Ureter (tissue), 1 donor: ENCODE results near the gene ERGIC1. TPM values are rescaled to one million over a fixed set of nuclear protein-coding genes. Genes with fewer than 3 reads are reported as not detected.
"Not testable (repeated sequence)": the region's sequence is repeated elsewhere in the genome, so short reads cannot be mapped to it uniquely, and the experiment has no call there.

Source experiments
- DNase-seq: peaks from one replicate; pipeline ENCODE4 v3.0.0-alpha.2; 2020; ENCODE audit warnings: low spot score
- total RNA-seq: library from RNA; stranded (reverse); gene quantifications from one replicate; pipeline ENCODE4 v1.2.4, GENCODE V29; 2023
- donor health status: DM: yes; HTN: yes; CAD: no.

ERGIC1 gene
- total RNA-seq, 1 donor from 2014 or later, result 140 TPM

DNA sequence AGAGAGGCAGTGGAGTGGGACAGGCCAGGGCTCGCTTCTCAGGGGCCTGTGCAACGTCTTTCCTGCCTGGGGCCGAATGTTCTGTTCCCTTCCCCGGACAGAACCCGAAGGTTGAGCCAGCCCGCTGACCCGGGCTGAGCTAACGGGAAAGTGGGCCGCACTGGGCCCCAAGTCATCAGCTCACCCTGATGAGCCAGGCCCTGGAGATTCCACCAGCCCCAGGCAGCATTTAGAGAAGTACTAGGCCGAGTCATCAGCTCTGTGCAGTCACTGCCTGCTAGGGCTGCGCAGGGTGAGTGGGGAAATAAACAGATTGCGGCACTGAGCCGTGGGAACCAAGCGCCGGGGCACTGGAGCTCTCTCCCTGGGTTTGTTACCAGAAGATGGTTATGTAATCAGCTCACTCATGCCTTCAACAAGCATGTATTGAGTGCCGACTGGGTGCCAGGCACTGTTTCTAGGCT is 33.9 kb upstream of the ERGIC1 start:
- no peak for DNase-seq

- no peak for DNase-seq
Observed at GRCh38 chr5:172801179-172801671, 32.8 kb upstream of the ERGIC1 start.

GRCh38 chr5:172802112-172802511 is 31.9 kb upstream of the ERGIC1 start:
- no peak for DNase-seq

GRCh38 chr5:172802567-172803176 is 31.4 kb upstream of the ERGIC1 start:
- no peak for DNase-seq

- DNase-seq, result no peak
Observed at GRCh38 chr5:172805018-172805683, 28.9 kb upstream of the ERGIC1 start.

DNA sequence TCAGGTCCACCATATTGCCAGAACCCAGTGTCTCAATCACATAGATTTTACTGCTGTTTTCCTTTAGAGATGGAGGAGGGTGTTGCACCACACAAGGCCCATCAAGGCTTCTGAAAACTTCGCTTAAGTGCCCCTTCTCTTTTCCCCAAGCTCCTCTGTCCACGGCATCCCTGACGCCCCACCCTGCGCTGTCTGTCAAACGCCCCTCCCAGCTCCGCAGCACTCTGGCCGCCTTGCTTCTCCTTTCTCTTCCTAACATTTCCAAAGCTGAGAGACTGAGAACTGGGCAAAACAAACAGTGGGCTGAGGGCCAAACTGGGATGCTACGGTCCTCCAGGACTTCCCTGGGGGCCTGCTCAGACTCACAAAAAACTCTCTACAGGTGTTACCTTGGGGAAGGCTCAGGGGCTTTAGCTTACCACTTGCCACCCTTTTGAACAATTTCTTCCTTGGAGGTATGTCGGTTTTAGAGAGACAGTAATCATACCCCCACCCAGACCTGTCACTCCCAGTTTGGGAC is 28.3 kb upstream of the ERGIC1 start:
- no peak for DNase-seq

GRCh38 chr5:172806897-172807672 is 27.0 kb upstream of the ERGIC1 start:
- peak; percentile 94 for DNase-seq

DNA sequence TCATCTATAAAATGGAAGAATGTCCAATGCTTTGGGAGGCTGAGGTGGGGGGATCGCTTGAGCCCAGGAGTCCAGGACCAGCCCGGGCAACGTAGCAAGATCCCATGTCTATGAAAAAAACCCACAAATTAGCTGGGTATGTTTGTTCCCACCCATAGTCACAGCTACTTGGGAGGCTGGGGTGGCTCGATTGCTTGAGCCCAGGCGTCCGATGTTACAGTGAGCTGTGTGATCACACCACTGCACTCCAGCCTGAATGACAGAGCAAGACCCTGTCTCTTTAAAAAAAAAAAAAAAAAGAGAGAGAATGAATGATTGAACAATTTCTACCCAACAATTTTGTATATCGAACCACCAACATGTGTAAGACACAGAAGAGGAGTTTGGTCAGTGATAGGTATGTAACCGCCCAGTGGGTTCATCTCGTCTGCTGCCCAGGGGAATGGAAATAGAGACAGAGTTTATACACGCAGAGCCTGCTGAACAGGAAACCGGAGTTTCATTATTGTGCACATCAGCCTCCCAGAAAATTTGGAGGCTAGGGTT is 26.2 kb upstream of the ERGIC1 start:
- DNase-seq, result no peak

DNA sequence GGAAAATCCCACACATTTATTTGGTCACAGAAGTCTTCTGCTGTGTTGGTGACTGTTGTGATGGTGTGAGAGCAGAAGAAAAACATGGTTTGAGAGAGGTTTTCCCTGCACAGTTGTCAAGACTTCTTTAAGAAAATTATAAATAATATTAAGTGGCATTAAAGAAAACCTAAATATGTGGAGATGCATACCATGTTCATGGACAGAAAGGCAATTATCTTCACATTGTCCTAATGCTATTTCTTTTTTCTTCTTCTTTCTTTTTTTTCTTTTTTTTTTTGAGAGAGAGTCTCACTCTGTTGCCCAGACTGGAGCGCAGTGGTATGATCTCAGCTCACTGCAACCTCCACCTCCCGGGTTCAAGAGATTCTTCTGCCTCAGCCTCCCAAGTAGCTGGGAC is 24.3 kb upstream of the ERGIC1 start:
- DNase-seq, result no peak

DNA sequence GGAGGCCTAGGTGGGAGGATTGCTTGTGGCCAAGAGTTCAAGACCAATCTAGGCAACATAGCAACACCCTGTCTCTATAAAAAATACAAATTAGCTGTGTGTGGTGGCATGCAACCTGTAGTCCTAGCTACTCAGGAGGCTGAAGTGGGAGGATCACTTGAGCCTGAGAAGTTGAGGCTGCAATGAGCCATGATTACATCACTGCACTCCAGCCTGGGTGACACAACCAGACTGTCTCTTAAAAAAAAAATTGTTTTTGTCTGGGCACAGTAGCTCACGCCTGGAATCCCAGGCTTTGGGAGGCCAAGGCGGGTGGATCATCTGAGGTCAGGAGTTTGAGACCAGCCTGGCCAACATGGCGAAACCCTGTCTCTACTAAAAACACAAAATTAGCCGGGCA is 23.1 kb upstream of the ERGIC1 start:
- not testable (repeated sequence) for DNase-seq

DNA sequence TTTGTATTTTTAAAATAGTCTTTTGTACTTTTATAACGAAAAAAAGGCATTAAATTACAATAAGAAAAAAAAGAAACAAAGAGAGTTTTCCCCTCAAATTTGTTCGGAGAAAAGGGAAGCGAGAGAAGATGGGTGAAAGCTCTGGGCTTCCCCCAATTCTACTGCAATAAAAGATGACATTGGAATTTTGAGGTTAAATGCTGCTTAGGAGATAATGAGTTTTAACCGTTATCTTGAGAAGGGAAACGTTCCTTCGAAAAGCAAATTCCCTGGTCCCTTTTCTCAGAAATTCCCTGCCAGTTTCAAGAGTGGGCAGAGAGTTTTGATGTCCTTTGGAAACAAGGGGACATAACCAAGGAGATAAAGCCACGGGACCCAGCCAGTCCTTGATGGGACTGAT is 18.4 kb upstream of the ERGIC1 start:
- DNase-seq, result no peak

- no peak for DNase-seq
Observed at GRCh38 chr5:172816925-172817562, 17.0 kb upstream of the ERGIC1 start.

GRCh38 chr5:172817664-172818063 is 16.4 kb upstream of the ERGIC1 start:
- no peak for DNase-seq

DNA sequence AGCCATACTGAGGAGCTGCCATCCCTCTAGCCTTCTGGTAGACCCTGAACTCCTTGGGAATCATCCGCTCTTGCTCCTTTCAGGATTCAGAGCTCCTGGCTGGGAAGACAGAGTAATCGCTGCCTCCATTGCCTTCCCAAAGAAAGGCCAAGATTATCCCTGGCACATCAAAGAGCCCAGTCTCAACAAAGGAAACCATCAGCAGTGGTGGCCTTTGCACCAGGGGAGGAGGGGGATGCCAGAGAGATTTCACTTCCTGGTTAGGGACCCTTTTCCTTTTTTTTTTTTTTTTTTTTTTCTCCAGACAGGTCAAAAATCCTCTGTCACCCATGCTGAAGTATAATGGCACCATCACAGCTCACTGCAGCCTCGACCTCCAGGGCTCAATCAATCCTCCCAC is 16.0 kb upstream of the ERGIC1 start:
- no peak for DNase-seq

GRCh38 chr5:172819569-172819968 is 14.5 kb upstream of the ERGIC1 start:
- no peak for DNase-seq

DNA sequence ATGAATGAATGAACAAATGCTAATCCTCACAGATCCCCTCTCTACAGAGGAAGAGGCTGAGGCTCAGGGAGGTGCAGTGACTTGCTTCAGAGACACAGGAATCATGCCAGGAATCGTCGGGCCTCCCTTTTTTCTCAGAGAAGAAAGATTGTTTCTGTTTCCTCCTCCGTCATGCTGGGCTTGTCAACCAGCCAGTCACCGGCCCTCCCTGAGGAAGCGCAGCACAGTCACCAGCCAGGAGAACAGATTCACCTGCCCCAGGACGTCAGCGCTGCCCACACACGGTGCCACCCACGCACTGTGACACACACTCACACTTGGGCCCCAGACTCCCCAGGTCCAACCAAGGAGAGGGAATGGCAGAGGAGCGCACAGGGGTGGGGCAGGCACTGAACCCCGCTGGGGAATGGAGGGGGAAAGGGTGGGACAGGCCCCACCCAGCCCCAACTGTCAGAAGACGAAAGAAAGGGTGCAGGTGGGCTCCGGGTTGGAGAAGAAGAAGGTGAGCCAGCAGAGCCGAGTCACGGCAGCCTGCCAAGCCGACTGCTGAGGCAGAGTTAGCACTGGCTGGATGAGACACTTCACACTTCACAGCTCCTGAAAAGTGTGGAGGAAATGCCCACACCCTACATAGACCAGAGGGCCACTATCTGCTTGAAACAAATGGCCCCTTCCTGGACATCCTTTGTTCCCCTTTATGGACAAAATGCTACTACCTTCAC is 13.8 kb upstream of the ERGIC1 start:
- DNase-seq, result peak; percentile 76

DNA sequence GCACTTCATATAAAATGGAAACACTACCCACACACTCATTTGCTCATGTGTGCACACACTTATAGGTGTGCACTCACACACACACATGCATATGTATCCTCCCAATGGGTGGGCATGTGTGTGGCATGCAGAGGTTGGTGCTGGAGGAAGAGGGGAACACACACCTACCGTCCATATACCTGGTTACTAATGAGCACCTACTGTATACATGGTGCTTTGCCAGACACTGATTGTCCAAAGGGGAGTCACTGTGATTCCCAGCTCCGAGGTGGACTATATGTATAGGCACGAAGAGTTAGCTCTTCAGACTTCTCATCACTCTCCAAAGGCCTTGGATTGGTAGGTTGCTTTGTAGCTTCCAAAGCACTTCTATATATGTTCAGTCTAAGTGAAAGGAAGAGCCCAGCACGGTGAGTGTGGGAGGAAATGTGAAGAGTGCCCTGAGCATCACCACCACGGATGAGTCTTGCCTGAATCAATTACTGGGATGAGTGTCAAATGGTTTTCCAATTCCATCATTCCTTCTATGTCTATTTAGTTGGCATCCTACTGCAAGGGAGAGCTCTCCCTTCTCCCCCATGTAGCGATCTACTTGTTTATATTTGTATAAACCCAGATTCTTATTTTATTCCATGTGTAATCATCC is 12.6 kb upstream of the ERGIC1 start:
- no peak for DNase-seq

DNA sequence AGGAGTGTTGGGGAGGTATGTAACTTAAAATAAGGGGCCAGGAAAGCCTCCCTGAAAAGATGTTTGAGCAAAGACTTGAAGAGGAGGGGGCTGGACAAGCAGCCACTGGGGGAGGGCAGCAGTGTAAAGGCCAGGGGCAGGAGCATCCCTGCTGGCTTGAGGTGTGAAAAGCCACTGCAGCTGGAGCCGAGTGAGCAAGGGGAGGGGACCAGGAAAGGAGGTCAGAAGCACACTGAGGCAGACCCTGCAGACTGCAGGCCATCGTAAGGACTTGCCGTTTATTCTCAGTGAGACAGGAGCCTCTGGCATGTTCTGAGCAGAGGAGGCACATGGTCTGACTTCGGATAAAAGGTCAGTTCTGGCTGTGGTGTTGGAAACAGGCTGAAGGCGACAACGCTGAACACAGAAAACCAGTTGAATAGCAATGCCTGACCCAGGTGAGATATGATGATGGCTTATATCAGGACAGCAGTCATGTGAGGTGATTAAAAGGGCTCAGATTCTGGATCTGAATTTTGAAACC is 10.2 kb upstream of the ERGIC1 start:
- no peak for DNase-seq

- no peak for DNase-seq
Observed at GRCh38 chr5:172825610-172826204, 8.3 kb upstream of the ERGIC1 start.

- DNase-seq, result no peak
Observed at GRCh38 chr5:172827841-172828240, 6.2 kb upstream of the ERGIC1 start.
